Left forelimb (tissue), 1 donor: ENCODE measurements around the gene TMEM212.
"Not testable (repeated sequence)": the region's sequence is repeated elsewhere in the genome, so short reads cannot be mapped to it uniquely, and the experiment has no call there.

Experiments
- DNase-seq: peaks from one replicate; pipeline ENCODE4 v3.0.0-alpha.2; 2018; ENCODE audit warnings: low spot score

Gene TMEM212

DNA sequence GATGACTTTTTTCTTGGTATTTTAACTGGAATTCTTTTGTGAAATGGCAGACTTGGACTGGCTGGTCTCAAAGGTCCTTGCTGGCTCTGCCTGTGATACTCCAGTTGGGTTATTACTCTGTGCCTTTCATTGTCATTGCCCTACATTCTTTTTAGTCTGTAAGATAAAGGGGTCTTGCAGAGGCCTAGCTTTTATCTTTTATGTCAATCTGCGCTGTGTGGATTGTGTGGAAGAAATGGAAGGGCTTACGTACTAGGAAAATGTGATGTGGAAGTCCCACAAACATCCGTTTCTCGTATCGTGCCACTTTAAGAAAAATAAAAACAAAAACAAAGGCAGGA is 8.7 kb upstream of the TMEM212 start:
- DNase-seq = no peak

DNA sequence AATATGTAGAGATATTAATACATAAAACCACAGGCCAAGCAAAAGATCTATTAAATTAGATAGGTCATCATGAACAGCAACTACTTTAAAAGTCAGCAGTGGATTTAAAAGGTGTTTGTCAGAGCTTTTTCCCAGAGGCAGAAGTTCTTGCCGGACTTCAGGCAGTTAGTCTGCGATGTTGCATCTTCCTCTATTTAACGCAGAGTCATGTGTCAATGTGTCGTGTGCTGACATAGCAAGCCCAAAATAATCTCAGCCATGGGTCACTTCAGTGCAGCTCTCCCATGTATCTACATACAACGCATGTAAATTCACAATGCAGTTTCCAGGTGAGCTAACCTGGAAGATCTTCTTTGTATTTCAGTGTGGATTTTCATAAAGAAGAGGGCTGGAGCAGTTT is 8.0 kb upstream of the TMEM212 start:
- no peak for DNase-seq

DNA sequence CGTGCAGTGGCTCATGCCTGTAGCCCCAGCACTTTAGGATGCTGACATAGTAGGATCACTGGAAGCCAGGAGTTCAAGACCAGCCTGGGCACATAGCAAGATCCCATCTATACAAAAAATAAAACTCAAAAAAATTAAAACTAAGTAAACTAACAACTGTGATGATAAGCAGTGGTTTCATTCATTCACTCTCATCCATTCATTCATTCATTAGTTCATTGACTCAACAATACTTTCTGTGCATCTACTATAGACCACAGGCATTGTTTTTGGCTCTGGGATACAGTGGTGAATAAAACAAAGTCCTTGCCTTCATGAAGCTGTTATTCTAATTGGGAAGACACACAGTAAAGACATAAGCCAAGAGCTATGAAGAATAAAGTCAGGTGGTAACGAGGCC is 7.5 kb upstream of the TMEM212 start:
- DNase-seq = no peak

DNA sequence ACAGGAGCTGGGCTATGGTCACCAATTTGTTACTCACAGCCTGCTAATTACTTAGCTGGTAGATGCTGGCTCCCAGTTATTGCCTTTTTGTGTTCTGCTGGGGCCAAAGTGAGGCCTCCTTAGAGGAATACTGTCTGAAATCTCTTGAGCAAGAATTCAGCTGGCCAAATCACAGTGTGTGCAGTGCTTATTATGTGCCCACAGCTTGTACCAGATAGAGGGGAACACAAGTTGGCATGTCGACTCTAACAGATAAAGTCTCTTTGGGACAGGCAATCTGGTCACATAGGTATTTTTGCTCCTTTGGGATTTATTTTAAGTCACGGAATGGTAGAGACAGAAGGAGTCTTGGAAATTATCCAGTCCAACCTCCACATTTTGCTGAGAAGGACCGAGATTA is 6.3 kb upstream of the TMEM212 start:
- DNase-seq = no peak

DNA sequence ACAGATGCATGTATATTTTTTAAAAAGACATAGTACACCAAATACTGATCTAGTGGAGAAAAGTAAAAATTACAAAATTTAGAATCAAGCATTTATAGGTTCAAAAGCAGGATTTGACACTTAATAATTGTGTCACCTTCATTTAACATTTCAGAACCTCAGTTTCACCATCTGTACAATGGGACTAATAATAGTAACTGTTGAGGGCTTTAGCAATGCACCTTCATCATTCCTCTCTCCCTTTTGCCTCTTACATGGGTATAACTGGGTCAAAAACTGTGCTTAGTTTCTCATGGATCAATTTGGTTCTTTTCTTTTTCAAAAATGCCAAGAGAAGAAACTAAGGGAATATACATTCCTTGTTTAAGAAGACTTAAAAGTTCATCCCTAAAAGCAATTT is 5.5 kb upstream of the TMEM212 start:
- no peak for DNase-seq

DNA sequence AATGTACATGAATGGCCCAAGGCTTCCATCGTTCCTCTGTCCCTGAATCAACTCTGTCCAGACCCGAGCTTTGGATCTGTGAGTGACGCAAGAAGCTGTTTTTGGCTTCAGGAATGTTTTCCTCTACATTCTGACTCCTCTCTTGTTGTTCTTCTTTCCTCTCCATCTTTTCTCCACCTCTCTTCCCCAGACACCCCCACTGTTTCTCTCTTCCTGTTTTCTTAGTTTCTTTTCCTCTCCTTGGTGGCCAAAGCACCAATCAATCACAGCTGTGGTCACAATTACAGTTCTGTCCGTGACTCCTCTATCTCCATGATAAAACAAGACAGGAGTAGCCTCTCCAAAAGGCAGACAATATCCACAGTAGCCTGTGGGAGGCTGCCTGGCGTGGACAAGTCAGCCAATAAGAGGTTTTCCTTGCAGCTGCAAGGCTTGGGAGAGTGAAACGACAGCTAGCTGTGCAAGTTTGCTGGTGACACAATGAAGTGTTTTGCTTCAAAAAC is 4.9 kb upstream of the TMEM212 start:
- peak; percentile 73 for DNase-seq

DNA sequence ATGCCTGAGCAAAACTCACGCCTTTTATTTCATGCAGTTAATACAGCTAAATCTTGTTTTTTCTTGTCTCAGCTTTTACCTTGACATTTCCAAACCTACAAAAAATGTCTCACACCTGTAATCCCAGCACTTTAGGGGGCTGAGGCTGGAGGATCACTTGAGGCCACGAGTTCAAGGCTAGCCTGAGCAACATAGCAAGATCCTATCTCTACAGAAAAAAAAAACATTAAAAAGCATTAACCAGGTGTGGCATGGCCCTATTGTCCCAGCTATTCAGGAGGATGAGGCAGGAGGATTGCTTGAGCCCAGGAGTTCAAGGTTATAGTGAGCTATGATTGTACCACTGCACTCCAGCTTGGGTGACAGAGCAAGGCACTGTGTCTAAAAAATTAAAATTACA is 3.9 kb upstream of the TMEM212 start:
- DNase-seq = no peak

DNA sequence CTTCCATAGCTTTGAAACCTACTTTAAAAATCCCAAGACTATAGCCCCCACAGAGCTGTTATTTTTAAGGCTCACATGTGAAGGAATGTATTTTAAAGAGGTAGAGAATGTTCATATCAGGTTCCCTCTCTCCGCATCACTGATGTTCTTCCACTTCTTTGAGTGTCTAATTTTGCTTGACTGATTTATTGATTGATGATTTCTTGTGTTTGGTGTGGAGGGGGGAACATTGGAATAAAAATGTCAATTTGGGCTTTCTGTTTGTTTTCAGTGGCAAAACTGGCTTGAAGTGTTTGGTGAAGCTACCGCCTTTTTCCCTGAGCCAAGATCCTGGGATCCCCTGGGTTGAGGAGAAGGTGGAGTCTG is 2.7 kb upstream of the TMEM212 start:
- no peak for DNase-seq

DNA sequence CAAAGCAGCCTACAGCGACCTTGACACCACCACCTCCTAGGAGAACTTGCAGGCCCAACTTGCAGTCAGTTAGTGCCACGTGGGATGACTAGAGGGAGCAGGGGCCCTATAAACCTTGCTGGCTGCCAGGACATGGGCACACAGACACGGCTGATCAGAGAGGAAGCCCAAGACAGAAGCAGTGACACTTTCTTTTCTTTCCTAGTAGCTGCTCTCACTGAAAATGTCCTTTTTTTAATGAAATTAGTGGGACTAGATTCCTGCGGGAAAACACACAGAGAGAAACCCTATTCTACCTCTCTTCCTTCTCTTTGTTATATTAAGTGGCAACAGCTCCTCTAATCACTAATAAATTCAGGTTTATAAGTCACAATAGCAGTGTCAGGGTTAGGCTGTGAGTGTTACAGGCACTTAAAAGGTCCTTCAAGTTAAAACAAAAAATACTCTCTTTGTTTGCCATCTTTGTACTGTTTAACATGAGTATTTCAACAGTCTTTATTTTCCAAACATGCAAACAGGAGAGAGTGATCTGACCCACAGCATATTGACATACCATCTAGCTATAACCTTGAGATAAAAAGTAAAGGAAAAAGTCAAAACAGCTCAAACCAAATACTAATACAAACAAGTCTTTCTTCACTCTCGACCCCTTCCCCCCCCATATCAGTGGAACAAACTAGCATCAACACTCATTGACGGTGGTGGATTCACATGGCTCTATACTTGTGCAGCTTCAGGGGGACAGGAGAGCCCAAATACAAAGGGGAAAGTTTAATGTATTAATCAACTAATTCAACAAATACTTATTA is 2.1 kb upstream of the TMEM212 start:
- DNase-seq = no peak

DNA sequence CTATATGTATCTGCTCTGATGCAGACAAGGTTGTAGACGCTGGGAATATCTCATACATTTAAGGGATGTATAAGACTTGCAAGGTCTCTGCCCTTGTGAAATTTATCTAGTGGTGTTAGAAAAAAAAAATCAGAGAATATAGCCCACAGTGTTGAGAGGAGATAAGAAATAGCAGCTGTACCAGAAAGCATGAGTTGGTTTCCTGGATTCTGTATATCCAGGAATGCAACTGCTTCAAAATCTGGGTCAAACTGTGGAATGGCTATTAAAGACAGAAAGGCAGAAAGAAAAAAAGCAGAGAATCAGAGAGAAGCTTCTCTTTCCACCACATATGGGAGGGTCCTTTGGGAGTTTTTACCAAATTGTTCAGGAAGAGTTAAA is 1.5 kb upstream of the TMEM212 start:
- no peak for DNase-seq

DNA sequence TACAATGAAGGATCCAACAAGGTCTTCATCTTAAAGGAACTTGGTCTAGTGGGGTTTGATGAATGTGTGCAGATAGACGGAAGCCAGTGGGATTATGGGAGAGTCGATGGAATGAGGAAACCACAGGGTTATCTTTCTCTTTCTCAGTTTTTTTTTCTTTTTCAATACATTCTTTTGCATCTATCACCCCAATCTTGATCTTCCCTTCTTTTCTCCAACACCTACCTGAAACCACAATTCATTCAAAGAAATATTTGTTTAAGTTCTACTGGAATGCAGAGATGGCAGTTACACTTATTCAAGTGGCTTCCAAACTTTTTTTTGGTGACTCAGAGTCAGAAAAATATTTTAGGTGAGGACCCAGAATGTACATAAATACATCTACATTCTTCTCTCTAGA is 1.7 kb downstream of the TMEM212 start:
- DNase-seq = no peak

DNA sequence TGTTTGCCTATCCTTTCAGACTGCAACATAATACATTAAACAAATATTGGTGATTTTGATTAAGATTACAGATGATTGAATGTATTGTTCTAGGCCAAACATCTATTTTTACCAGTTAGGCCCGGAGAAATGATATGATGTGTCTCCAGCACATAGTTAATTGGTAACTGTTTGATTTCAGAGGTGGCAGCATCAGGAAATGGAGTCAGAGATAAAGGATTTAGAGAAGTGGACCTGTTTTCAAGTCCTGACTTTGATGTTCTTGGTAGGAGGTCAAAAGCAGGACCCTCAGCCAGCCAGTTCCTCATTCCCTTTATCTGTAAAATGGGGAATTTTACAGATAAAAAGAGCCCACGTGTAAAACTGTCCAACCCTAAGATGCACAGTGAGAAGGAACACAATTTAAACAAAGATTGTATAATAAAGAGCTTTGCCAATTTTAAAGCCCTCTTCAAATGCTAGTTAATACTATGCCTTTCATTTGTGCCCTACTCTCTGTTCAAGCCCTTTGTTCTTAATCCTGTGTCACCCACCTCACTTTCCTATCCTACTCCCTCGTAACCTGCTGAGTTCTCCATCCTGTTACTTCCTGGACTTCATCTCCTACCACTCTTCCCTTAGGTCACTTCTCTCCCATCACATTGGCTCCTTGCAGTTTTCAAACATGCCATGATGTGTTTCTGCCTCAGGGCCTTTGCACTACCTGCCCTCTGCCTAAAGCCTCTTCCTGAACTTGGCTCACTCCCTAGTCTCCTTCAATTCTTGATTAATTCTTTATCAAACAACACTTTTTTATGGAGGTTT is 2.5 kb downstream of the TMEM212 start:
- no peak for DNase-seq

DNA sequence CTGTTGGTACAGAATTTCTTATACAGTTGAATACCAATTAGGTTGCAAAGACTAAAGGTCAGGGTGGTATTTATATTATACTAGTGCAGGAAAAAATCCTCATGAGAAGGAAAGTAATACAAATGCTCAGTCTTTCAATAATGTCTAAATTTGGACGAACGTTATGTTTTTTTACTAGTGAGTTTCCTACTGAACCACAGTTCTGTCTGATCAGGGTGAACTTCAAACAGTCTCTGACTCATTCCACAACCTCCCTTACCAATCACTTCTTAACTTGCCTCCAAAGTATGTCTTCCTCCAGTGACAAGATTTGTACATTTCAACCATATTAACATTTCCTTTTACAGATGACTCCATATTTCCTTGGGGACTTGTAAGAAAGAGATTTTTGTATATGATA is 3.4 kb downstream of the TMEM212 start:
- DNase-seq = no peak

DNA sequence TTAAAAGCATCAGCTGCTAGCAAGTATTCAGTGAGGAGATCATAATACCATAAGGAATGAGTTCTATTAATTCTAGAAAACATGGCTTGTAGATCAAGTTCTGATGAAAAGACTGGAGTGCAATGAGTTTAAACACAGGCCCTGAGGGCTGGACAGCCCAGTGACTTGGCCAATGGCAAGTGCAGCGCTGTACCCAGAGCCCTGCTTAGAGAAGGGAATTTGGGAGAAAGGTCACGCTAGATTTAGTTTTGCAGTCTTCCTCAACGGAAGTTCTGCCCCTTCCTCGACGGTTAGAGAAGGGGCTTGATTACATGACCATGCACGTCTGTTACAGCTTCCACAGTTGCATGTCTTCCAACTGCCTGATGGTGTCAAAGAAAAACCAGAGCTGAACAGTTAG is 4.0 kb downstream of the TMEM212 start:
- DNase-seq = no peak

DNA sequence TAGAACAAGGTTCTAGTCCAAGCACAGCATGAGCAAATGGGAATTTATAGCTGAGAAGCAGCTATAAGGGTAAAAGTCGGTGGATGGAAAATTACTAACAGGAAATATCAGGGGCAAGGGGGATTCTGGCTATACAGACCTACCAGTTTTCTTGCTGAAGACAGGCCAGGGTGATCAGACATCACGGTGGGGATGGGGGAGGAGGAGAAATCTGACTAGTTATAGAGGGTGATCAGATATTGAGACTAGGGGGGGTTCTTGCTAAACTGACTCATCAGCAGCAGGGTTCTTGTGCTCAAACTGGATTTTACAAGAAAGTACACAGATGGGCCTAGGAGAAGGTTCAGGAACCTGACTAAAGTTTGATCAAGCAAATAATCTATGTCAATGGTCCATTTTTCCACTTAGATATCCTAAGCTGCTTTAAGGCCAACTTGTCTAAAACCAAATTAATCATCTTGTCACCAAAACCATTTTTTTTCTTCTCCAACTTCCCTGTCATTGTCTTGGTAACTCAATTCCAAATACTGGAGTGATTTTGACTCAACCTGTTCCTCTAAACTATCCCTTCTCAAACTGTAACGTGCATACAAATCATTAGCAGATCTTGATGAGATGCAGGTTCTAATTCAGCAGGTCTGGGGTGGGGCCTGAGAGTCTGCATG is 4.6 kb downstream of the TMEM212 start:
- DNase-seq = no peak

DNA sequence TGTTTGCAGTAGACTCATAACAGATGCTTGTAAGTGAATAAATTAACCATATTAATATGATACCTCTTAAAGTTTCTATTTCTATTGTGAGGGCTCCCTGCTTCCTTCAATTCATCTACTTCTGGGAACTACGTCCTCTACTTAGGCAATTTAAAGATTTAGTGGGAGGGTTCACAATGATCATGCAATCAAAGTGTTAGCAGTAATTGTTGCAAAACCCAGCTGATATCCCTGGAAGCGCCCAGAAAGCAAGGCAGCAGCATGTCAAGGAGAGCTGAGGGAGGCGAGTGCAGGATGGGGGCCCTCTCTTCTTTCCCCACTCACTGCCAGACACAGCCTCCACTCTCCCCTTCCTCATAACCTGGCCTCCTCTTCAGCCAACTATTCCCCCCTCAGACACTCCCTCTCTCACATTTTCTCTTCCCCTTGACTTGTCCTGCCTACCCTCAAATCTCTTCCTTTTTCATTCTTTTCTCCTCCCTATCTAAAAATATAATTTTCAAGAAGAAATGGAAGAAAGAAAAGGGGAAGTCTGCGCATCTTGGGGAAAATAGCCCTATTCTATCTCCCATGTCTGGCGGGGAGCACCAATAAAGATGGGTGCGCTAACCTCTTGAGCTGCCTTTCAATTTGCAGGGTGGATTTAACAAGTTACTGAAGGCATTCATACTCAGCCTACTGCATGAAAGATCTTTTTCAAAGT is 6.6 kb downstream of the TMEM212 start:
- no peak for DNase-seq

DNA sequence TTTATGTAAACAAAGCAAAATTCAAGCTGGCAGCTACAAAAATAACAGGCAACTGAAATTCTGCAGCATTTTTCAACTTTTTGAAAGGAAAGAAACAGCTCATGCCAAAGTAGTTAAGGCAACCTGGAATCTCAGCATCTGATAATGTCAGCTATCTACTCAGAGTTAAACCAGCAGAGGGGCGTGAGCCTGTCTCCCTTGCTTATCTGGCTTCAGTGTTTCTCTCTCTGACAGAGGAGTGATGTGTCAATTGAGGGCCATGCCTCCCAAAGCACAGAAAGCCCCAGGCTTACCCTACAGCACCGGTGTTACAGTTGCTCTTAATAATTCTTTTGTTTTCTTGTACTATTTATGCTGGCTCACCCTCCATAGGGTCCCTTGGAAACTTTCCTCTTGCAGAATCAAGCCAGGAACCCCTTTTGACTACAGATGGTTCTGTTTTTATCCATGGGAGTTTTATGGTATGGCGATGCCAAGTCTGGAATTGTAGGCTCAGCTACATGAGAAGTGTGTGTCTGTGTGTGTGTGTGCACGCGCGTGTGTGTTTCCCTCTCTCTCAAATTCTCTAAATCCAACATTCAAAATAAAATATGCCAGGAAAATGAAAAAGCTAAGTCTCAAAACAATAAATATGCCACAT is 7.3 kb downstream of the TMEM212 start:
- no peak for DNase-seq

DNA sequence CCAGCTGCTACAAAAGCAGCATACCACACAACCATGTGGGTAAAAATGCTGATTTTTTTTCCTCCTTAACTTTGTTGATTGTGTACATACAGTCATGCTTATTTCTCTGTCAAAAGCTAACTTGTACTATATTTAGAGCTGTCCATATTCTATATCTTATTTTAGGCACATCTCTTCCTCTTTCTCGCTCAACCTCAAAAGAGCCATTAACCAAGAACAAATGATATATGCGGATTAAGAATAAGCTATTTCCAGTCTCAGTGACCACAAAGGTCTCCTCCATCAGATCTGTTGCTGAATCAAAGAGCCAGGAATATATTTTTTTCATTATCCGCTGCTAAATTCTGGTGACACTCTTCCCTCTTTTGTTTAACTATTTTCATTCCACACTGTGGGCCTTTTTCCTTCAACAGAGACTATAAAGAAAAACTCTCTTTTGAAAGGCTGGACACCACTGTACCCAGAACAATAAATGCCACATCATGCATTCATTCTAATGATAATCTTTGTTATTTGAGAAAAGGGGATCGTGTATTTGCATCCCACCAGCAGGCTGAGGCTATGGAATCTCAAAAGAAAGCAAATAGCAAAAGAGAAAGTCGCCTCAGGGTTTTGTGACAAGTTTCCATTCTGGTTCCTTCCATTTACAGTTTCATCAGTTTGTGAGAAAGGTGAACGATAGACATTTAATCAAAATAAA is 8.0 kb downstream of the TMEM212 start:
- DNase-seq = no peak

DNA sequence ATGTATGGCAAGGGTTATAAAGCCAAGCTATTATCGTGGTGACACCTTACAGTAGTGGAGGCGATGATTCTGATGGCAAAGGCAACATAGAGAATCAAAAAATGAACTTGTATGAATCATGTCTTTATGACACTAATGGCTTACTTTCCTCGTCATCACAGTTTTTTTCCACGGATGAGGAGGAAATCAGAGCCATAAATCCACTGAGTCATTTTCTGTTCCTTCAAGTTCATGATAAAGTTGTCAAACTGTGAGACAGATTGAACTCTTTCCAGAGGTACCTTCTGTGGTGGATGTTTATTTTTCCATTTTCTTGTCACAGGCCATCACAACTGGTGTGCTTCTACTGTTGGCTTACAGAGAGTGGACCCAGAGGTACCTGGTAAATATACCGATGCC is 8.5 kb downstream of the TMEM212 start:
- no peak for DNase-seq

DNA sequence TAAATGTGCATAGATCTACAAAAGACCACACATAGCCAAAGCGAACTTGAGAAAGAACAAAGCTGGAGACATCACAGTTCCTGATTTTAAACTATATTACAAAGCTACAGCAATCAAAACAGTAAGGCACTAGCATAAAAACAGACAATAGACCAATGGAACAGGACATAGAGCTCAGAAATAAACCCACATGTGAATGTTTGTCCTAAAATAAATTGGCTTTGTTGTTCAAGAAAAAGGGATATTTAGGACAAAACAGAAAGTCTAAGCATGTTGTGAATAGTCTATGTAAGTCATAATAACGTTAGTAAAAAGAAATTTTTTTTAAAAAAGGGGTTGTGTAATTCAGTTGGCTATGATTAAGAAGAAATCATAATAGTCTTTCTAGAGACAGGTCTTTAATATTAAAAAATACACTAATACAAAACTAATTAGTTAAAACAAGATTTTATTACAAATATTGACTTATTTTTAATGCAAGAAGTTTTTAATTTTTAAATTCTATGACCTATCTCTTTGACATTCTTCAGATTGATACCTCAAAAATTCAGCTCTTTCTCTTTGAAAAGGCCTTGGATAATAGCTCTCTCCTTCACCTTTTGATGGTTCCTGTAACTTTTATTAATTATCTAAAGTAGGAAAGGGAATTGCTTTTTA is 11.6 kb downstream of the TMEM212 start:
- DNase-seq = no peak

DNA sequence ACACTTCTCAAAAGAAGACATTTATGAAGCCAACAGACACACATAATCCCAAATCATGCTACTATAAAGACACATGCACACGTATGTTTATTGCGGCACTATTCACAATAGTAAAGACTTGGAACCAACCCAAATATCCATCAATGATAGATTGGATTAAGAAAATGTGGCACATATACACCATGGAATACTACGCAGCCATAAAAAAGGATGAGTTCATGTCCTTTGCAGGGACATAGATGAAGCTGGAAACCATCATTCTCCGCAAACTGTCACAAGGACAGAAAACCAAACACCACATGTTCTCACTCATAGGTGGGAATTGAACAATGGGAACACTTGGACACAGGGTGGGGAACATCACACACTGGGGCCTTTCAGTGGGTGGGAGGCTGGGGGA is 15.6 kb downstream of the TMEM212 start:
- DNase-seq = not testable (repeated sequence)
